Gastroesophageal sphincter (tissue), 3 donors: ENCODE data around the gene SPEF2.

Source experiments
- CTCF ChIP-seq, 4 experiments: fragments of 200-600 bp in 2 of 4; fragments of 450-650 bp in 2 of 4; sonication (generic) in 1 of 4; IDR thresholded peaks; one replicate each; pipeline ENCODE4 v1.5.1; 2017 to 2019; ENCODE audit warnings: antibody characterized with exemption in 4 of 4, mild to moderate bottlenecking in 2 of 4, moderate library complexity in 2 of 4
- EP300 ChIP-seq: sonication (generic); formaldehyde crosslinking; IDR thresholded peaks from one replicate; pipeline ENCODE4 v1.6.1; 2017; ENCODE audit warnings: antibody characterized with exemption, mild to moderate bottlenecking
- POLR2A ChIP-seq, 2 donors: fragments of 450-650 bp; IDR thresholded peaks; one replicate each; pipeline ENCODE4 v1.6.1; 2017; ENCODE audit warnings: antibody characterized with exemption in 2 of 2, mild to moderate bottlenecking in 2 of 2, moderate library complexity in 1 of 2
- POLR2AphosphoS5 ChIP-seq: sonication (generic); formaldehyde crosslinking; IDR thresholded peaks from one replicate; pipeline ENCODE4 v1.6.1; 2017; ENCODE audit warnings: antibody characterized with exemption

- no peak for TF ChIP-seq CTCF (IDR thresholded peaks at IDR 0.05)
- no peak for TF ChIP-seq POLR2AphosphoS5
- TF ChIP-seq POLR2A (IDR thresholded peaks at IDR 0.05) = no peak
- TF ChIP-seq EP300 = no peak
These were observed 244.5 kb downstream of the SPEF2 start for GRCh38 chr5:35862126-35862525.
